GM12878 (cell line): ENCODE results near the gene CDKN2AIPNL. TPM values are rescaled to one million over a fixed set of nuclear protein-coding genes. Genes with fewer than 3 reads are reported as not detected.

Source experiments
- ATAC-seq: fragments of 200-7000 bp; cut with Tn5 transposase; 3 replicates; pipeline ENCODE4 v1.9.1; 2020; ENCODE audit warnings: mild to moderate bottlenecking, moderate library complexity
- BruUV-seq: library from RNA; stranded (reverse); fragments of 400-500 nt; replicated peaks from 2 replicates; lab custom pipeline; 2021; lab: Mats Ljungman, UMichigan
- CTCF ChIA-PET: fragments of 300-600 bp; sonication (Branson Sonifier 250); formaldehyde crosslinking; extraction: SDS; loops from one replicate; lab custom pipeline; 2021; ENCODE audit warnings: inconsistent platforms; lab: Yijun Ruan, JAX
- POLR2A ChIA-PET: fragments of 350-600 bp; formaldehyde crosslinking; extraction: SDS; loops from one replicate; lab custom pipeline; 2021; ENCODE audit warnings: inconsistent platforms; lab: Charles Lee
- RAD21 ChIA-PET: fragments of 300-600 bp; sonication (Branson Sonifier 250); formaldehyde crosslinking; loops from one replicate; lab custom pipeline; 2023; ENCODE audit warnings: antibody characterized with exemption; ENCODE audit not compliant: unreplicated experiment; lab: Charles Lee
- SMC1A ChIA-PET: fragments of 300-600 bp; sonication (Branson Sonifier 250); formaldehyde crosslinking; loops from one replicate; lab custom pipeline; 2023; ENCODE audit not compliant: unreplicated experiment, uncharacterized antibody; lab: Charles Lee
- DNase-seq: peaks from one replicate; pipeline ENCODE4 v3.0.0-alpha.2; 2011; ENCODE audit warnings: low read depth, low spot score
- FAIRE-seq: peaks from 3 replicates; lab custom pipeline; 2011; peaks lifted over from hg19 to GRCh38; lab: Jason Lieb, UNC
- H2AFZ ChIP-seq: 2 replicates; pipeline ENCODE4 v1.6.0; 2011; ENCODE audit warnings: low read depth, low read length, control low read depth; ENCODE audit not compliant: control insufficient read depth
- H3K27ac ChIP-seq: 2 replicates; pipeline ENCODE4 v1.5.1; 2011; ENCODE audit warnings: control low read depth; ENCODE audit not compliant: control insufficient read depth, insufficient read depth
- H3K27me3 ChIP-seq, 2 experiments: replicated peaks in 1 of 2; 2 replicates each; pipeline versions ENCODE4 v1.6.0 to v1.6.1; 2011; ENCODE audit warnings: low read length in 1 of 2; ENCODE audit not compliant: control insufficient read depth in 2 of 2, insufficient read depth in 2 of 2
- H3K36me3 ChIP-seq, 2 experiments: 2 replicates each; pipeline ENCODE4 v1.5.1; 2011; ENCODE audit warnings: low read length in 1 of 2; ENCODE audit not compliant: control insufficient read depth in 2 of 2, insufficient read depth in 2 of 2
- H3K4me1 ChIP-seq: 2 replicates; pipeline ENCODE4 v1.6.1; 2011; ENCODE audit warnings: mild to moderate bottlenecking, low read length, moderate library complexity, mixed read lengths; ENCODE audit not compliant: control insufficient read depth, insufficient read depth
- H3K4me2 ChIP-seq: 2 replicates; pipeline ENCODE4 v1.6.0; 2011; ENCODE audit warnings: control low read depth; ENCODE audit not compliant: control insufficient read depth, insufficient read depth
- H3K4me3 ChIP-seq: fragments of 200-600 bp; sonication (generic); 2 replicates; pipeline ENCODE4 v1.5.1; 2016
- H3K79me2 ChIP-seq: 2 replicates; pipeline ENCODE4 v1.6.0; 2011; ENCODE audit warnings: low read length; ENCODE audit not compliant: control insufficient read depth, insufficient read depth
- H3K9ac ChIP-seq: 2 replicates; pipeline ENCODE4 v1.8.0; 2011; ENCODE audit warnings: low read length, control low read depth, mixed read lengths; ENCODE audit not compliant: control insufficient read depth, insufficient read depth
- H3K9me3 ChIP-seq: replicated peaks from 3 replicates; pipeline ENCODE4 v1.5.1; 2011; ENCODE audit warnings: mild to moderate bottlenecking, low read length; ENCODE audit not compliant: control insufficient read depth, insufficient read depth
- H4K20me1 ChIP-seq: 2 replicates; pipeline ENCODE4 v1.6.0; 2011; ENCODE audit not compliant: control insufficient read depth, insufficient read depth
- CBX5 ChIP-seq: sonication (generic); IDR thresholded peaks from 2 replicates; pipeline ENCODE4 v1.6.1; 2016; ENCODE audit warnings: low read depth, moderate library complexity, mild to moderate bottlenecking, inconsistent platforms
- CHD4 ChIP-seq: fragments of 200-600 bp; sonication (generic); IDR thresholded peaks from 2 replicates; pipeline ENCODE4 v1.6.1; 2016; ENCODE audit warnings: mild to moderate bottlenecking
- HDAC2 ChIP-seq: fragments of 200-600 bp; sonication (generic); IDR thresholded peaks from 2 replicates; pipeline ENCODE4 v1.6.1; 2017
- HDGF ChIP-seq: fragments of 450-650 bp; IDR thresholded peaks from 2 replicates; pipeline ENCODE4 v1.6.1; 2016; ENCODE audit warnings: antibody characterized with exemption
- JUNB ChIP-seq: IDR thresholded peaks from 2 replicates; pipeline ENCODE4 v1.6.1; 2016; ENCODE audit warnings: antibody characterized with exemption, mild to moderate bottlenecking
- NFXL1 ChIP-seq: fragments of 450-650 bp; IDR thresholded peaks from 2 replicates; pipeline ENCODE4 v1.6.1; 2017; ENCODE audit warnings: antibody characterized with exemption, mild to moderate bottlenecking, borderline replicate concordance
- RFX5 ChIP-seq: IDR thresholded peaks from 2 replicates; pipeline ENCODE4 v1.6.1; 2011; ENCODE audit warnings: low read depth, low read length, improper control_type of control experiment
- SIN3A ChIP-seq: IDR thresholded peaks from 2 replicates; pipeline ENCODE4 v1.6.1; 2012; ENCODE audit warnings: low read depth, low read length, improper control_type of control experiment
- SREBF2 ChIP-seq: IDR thresholded peaks from 2 replicates; pipeline ENCODE4 v1.6.1; 2012; ENCODE audit warnings: mild to moderate bottlenecking, low read length
- STAT1 ChIP-seq: fragments of 450-650 bp; conservative IDR thresholded peaks from 2 replicates; pipeline ENCODE4 v1.6.1; 2014; ENCODE audit warnings: antibody characterized with exemption, mild to moderate bottlenecking
- STAT3 ChIP-seq: IDR thresholded peaks from 2 replicates; pipeline ENCODE4 v1.6.1; 2011; ENCODE audit warnings: low read depth, low read length, improper control_type of control experiment
- TCF3 ChIP-seq: IDR thresholded peaks from 2 replicates; pipeline ENCODE4 v1.6.1; 2012; ENCODE audit warnings: low read depth, mild to moderate bottlenecking, low read length, borderline replicate concordance; ENCODE audit not compliant: insufficient read depth
- WGBS: methylation state at CpG from one replicate; pipeline ENCODE4 v1.1.6; 2016; ENCODE audit warnings: low lambda C conversion rate; ENCODE audit not compliant: insufficient replicate concordance, insufficient coverage; ENCODE audit errors: missing lambda C conversion rate; 5-methylcytosine and 5-hydroxymethylcytosine counted together
- in situ Hi-C: fragments of 300-500 bp; cut with MboI; formaldehyde crosslinking; loops from 9 replicates; pipeline ENCODE4 v1.14.3; 2018; ENCODE audit warnings: mixed read lengths
- intact Hi-C: fragments of 100-400 bp; cut with micrococcal nuclease; formaldehyde crosslinking; loops from one replicate; pipeline ENCODE4 v1.14.2; 2022; ENCODE audit not compliant: unreplicated experiment
- polyA plus RNA-seq, 11 experiments: library from polyadenylated mRNA; depleted of rRNA in 4 of 11; unstranded in 6 of 11; stranded (reverse) in 5 of 11; fragments of >200 nt; fragmentation: Nextera tagmentation in 4 of 11; fragmentation: Illumina TruSeq in 1 of 11; extraction: Ambion mirVana in 4 of 11; extraction: Trizol in 1 of 11; gene quantifications; 1 replicate in 1 of 11; 2 replicates in 10 of 11; pipeline versions ENCODE4 v1.2.1 to v1.2.3, GENCODE V29; 2011 to 2016; ENCODE audit warnings: inconsistent platforms in 2 of 11, missing spikeins in 2 of 11, low read depth in 1 of 11
- total RNA-seq, 4 experiments: library from RNA; depleted of rRNA in 3 of 4; stranded (reverse); fragments of >200 nt in 3 of 4; fragmentation: Illumina TruSeq in 1 of 4; extraction: Trizol in 1 of 4; gene quantifications; 2 replicates each; pipeline versions ENCODE4 v1.2.1 to v1.2.3, GENCODE V29; 2013 to 2021
- TF ChIP-seq, protein P1 (sequence below): fragments of 450-650 bp; formaldehyde crosslinking; IDR thresholded peaks from 2 replicates; pipeline ENCODE4 v1.4.0; 2020; ENCODE audit warnings: mild to moderate bottlenecking, moderate library complexity
- TF ChIP-seq, protein P2 (sequence below): IDR thresholded peaks from 2 replicates; pipeline ENCODE4 v1.6.1; 2011; ENCODE audit warnings: low read depth, mild to moderate bottlenecking, low read length, moderate library complexity, borderline replicate concordance; ENCODE audit errors: extremely low read depth
- TF ChIP-seq, protein P3 (sequence below): fragments of 450-650 bp; IDR thresholded peaks from 2 replicates; pipeline ENCODE4 v1.6.1; 2017; ENCODE audit warnings: mild to moderate bottlenecking, moderate library complexity
- TF ChIP-seq, protein P4 (sequence below): fragments of 450-650 bp; IDR thresholded peaks from 2 replicates; pipeline ENCODE4 v1.6.1; 2014; ENCODE audit warnings: mild to moderate bottlenecking

CDKN2AIPNL gene
- total and polyA plus RNA-seq, 10 of the 15 experiments (the other 5 are each of a cell fraction or from before 2014, with no cell fraction given): 23.5 to 72.0 (median 36.6) TPM

DNA sequence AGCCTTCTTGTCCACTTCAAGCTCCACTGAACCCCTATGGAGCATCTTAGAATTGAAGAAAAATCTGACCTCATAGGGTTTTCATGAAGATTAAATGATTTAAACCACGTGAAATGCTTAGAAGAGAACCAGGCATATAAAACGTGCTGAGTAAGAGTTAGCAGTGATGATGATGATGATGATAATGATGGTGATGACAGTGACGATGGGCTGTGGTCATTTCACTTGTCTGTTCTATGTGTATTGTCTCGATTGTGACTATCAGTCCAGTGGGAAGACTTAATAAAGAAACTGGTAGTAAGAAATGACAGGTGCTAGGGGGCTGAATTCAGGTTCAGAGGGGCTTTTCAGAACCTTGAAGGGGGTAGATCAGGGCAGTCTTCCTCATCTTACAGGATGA lies 45.1 kb upstream of the CDKN2AIPNL start:
- H3K4me2 ChIP-seq: no peak overlapping the region
- H4K20me1 ChIP-seq: no peaks in the 10 kb centered on the region
- ChIA-PET RAD21 (no interaction called here), POLR2A (no interaction called here), CTCF (interaction anchor here (0.6 to 1.1 kb wide), 2 partner anchors 120 to 121 kb away, joined by 3 to 4 read pairs; no protein-coding TSS in a partner anchor), SMC1A (no interaction called here)
- H2AFZ ChIP-seq: no peak overlapping the region
- in situ Hi-C loops: no loop called here
- no peaks in the 10 kb centered on the region for H3K9me3 ChIP-seq
- WGBS: 13% methylated on average over 4 of the region's 4 CpGs
- DNase-seq: no peak
- BruUV-seq: no TSS peak
- no peaks in the 10 kb centered on the region for H3K79me2 ChIP-seq
- no peak overlapping the region for H3K27ac ChIP-seq
- FAIRE-seq: no peak
- no peak for ATAC-seq
- no peaks in the 10 kb centered on the region for H3K4me1 ChIP-seq
- no peak overlapping the region for H3K9ac ChIP-seq
- TF ChIP-seq CBX5 (no peak), RFX5 (no peak), SREBF2 (no peak), JUNB (no peak), NFXL1 (no peak), SIN3A (no peak), CHD4 (no peak), HDAC2 (no peak), HDGF (no peak), STAT3 (no peak), STAT1 (no peak), TCF3 (no peak)
- TF ChIP-seq, protein P1, sequence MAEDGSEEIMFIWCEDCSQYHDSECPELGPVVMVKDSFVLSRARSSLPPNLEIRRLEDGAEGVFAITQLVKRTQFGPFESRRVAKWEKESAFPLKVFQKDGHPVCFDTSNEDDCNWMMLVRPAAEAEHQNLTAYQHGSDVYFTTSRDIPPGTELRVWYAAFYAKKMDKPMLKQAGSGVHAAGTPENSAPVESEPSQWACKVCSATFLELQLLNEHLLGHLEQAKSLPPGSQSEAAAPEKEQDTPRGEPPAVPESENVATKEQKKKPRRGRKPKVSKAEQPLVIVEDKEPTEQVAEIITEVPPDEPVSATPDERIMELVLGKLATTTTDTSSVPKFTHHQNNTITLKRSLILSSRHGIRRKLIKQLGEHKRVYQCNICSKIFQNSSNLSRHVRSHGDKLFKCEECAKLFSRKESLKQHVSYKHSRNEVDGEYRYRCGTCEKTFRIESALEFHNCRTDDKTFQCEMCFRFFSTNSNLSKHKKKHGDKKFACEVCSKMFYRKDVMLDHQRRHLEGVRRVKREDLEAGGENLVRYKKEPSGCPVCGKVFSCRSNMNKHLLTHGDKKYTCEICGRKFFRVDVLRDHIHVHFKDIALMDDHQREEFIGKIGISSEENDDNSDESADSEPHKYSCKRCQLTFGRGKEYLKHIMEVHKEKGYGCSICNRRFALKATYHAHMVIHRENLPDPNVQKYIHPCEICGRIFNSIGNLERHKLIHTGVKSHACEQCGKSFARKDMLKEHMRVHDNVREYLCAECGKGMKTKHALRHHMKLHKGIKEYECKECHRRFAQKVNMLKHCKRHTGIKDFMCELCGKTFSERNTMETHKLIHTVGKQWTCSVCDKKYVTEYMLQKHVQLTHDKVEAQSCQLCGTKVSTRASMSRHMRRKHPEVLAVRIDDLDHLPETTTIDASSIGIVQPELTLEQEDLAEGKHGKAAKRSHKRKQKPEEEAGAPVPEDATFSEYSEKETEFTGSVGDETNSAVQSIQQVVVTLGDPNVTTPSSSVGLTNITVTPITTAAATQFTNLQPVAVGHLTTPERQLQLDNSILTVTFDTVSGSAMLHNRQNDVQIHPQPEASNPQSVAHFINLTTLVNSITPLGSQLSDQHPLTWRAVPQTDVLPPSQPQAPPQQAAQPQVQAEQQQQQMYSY (CRISPR knock-in tag): no peak
- TF ChIP-seq, protein P2, sequence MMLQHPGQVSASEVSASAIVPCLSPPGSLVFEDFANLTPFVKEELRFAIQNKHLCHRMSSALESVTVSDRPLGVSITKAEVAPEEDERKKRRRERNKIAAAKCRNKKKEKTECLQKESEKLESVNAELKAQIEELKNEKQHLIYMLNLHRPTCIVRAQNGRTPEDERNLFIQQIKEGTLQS: no peak
- TF ChIP-seq, protein P3, sequence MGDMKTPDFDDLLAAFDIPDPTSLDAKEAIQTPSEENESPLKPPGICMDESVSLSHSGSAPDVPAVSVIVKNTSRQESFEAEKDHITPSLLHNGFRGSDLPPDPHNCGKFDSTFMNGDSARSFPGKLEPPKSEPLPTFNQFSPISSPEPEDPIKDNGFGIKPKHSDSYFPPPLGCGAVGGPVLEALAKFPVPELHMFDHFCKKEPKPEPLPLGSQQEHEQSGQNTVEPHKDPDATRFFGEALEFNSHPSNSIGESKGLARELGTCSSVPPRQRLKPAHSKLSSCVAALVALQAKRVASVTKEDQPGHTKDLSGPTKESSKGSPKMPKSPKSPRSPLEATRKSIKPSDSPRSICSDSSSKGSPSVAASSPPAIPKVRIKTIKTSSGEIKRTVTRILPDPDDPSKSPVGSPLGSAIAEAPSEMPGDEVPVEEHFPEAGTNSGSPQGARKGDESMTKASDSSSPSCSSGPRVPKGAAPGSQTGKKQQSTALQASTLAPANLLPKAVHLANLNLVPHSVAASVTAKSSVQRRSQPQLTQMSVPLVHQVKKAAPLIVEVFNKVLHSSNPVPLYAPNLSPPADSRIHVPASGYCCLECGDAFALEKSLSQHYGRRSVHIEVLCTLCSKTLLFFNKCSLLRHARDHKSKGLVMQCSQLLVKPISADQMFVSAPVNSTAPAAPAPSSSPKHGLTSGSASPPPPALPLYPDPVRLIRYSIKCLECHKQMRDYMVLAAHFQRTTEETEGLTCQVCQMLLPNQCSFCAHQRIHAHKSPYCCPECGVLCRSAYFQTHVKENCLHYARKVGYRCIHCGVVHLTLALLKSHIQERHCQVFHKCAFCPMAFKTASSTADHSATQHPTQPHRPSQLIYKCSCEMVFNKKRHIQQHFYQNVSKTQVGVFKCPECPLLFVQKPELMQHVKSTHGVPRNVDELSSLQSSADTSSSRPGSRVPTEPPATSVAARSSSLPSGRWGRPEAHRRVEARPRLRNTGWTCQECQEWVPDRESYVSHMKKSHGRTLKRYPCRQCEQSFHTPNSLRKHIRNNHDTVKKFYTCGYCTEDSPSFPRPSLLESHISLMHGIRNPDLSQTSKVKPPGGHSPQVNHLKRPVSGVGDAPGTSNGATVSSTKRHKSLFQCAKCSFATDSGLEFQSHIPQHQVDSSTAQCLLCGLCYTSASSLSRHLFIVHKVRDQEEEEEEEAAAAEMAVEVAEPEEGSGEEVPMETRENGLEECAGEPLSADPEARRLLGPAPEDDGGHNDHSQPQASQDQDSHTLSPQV: no peak
- TF ChIP-seq, protein P4, sequence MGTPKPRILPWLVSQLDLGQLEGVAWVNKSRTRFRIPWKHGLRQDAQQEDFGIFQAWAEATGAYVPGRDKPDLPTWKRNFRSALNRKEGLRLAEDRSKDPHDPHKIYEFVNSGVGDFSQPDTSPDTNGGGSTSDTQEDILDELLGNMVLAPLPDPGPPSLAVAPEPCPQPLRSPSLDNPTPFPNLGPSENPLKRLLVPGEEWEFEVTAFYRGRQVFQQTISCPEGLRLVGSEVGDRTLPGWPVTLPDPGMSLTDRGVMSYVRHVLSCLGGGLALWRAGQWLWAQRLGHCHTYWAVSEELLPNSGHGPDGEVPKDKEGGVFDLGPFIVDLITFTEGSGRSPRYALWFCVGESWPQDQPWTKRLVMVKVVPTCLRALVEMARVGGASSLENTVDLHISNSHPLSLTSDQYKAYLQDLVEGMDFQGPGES: no peak
- TF ChIP-seq, all 136 proteins: peak for 0
- H3K27me3 ChIP-seq: no peaks in the 10 kb centered on the region; a peak in 1 of 4 replicates
- no peak overlapping the region for H3K4me3 ChIP-seq
- H3K36me3 ChIP-seq: no peaks in the 10 kb centered on the region
- intact Hi-C loops: no loop called here
